Measurements from ENCODE around the gene LNPEP.

LNPEP gene

GRCh38 chr5:96935559-96936430, at the start of gene LNPEP:
TSS of gene LNPEP (plus strand) at chr5:96936080. CDS start at chr5:96936156, 76 bp downstream.
- peak; percentile 95 for DNase-seq

- no peak for DNase-seq
Observed at GRCh38 chr5:96893342-96893741, 42.5 kb upstream of the LNPEP start.

GRCh38 chr5:96896276-96896675, 39.6 kb upstream of the LNPEP start:
- DNase-seq, result no peak

GRCh38 chr5:96896806-96897205, 39.1 kb upstream of the LNPEP start:
- DNase-seq, result peak; percentile 11

GRCh38 chr5:96901384-96901783, 34.5 kb upstream of the LNPEP start:
- no peak for DNase-seq

- no peak for DNase-seq
Observed at GRCh38 chr5:96901841-96902240, 34.0 kb upstream of the LNPEP start.

- no peak for DNase-seq
Observed at GRCh38 chr5:96902876-96903275, 33.0 kb upstream of the LNPEP start.

GRCh38 chr5:96903300-96903699, 32.6 kb upstream of the LNPEP start:
- DNase-seq, result no peak

- no peak for DNase-seq
Observed at GRCh38 chr5:96904054-96904931, 31.6 kb upstream of the LNPEP start.

GRCh38 chr5:96905864-96906263, 30.0 kb upstream of the LNPEP start:
- DNase-seq, result no peak

- no peak for DNase-seq
Observed at GRCh38 chr5:96909003-96909402, 26.9 kb upstream of the LNPEP start.

GRCh38 chr5:96909435-96909834, 26.4 kb upstream of the LNPEP start:
- no peak for DNase-seq

- DNase-seq, result no peak
Observed at GRCh38 chr5:96911139-96911538, 24.7 kb upstream of the LNPEP start.

- no peak for DNase-seq
Observed at GRCh38 chr5:96913233-96913632, 22.6 kb upstream of the LNPEP start.

- no peak for DNase-seq
Observed at GRCh38 chr5:96919754-96920197, 16.1 kb upstream of the LNPEP start.

- no peak for DNase-seq
Observed at GRCh38 chr5:96920744-96921355, 15.0 kb upstream of the LNPEP start.

GRCh38 chr5:96922499-96923244, 13.2 kb upstream of the LNPEP start:
- DNase-seq, result no peak

- DNase-seq, result no peak
Observed at GRCh38 chr5:96924016-96924443, 11.8 kb upstream of the LNPEP start.

GRCh38 chr5:96926276-96926675, 9.6 kb upstream of the LNPEP start:
- DNase-seq, result no peak

GRCh38 chr5:96927008-96927407, 8.9 kb upstream of the LNPEP start:
- no peak for DNase-seq

GRCh38 chr5:96928931-96929708, 6.8 kb upstream of the LNPEP start:
- DNase-seq, result peak; percentile 25

GRCh38 chr5:96930058-96930457, 5.8 kb upstream of the LNPEP start:
- peak; percentile 91 for DNase-seq

All from hematopoietic multipotent progenitor cell treated with erythropoietin and hydrocortisone succinate and interleukin-3 and kit ligand, for 8 days (in vitro differentiated cells).